ENCODE data around the gene SYT2. TPM values are rescaled to one million over a fixed set of nuclear protein-coding genes. Genes with fewer than 3 reads are reported as not detected.
"Not testable (repeated sequence)": the region's sequence is repeated elsewhere in the genome, so short reads cannot be mapped to it uniquely, and the experiment has no call there.

The SYT2 gene
- total RNA-seq, 1 experiment from 2014 or later: 0.06 TPM

DNA sequence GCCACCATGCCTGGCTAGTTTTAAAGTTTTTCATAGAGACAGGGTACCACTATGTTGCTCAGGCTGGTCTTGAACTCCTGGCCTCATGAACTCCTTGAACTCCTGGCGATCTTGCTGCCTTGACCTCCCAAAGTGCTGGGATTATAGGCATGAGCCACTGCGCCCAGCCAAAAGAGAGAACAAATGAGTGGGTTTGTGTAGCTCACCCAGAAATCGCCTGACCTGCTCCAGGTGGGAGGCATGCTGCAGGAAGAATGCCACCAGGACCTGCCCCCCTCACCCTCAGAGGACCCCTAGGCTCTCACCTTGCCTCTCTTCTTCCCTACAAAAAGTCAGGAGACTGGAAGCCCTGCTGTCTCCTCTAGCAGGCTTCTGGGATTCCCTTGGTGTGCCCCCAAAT, 88.8 kb downstream of the SYT2 start:
- Histone ChIP-seq H3K27ac (no peak overlapping the region), H3K4me3 (no peak overlapping the region), H3K36me3 (no peaks in the 10 kb centered on the region), H3K4me1 (peaks cover 18% of the 10 kb centered on the region), H3K27me3 (no peaks in the 10 kb centered on the region), H3K9me3 (replicated peaks) (no peaks in the 10 kb centered on the region)
- no peak for DNase-seq

DNA sequence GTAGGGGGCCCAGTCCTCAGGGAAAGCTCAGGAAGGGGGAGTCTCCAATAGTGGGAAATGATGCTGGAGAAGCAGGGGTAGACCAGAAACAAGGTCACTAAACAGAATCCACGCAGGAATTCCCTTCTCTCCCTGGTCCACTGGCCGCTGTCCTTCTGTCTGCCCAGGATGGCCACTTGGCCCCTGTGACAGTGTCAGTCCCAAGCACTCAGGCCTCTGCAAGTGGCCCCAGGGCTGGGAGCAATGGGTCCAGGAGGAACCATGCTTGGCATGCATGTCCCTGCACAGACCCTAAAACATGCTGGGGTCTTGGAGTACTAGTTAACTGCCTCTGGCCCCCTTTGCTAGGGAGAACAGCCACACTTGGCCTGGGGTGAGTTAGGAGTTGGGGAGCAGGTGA, 90.2 kb downstream of the SYT2 start:
- H3K36me3 ChIP-seq; DNase-seq; H3K27me3 ChIP-seq; H3K27ac ChIP-seq; H3K9me3 ChIP-seq (replicated peaks); H3K4me3 ChIP-seq: not testable (repeated sequence)
- H3K4me1 ChIP-seq: peaks cover 33% of the 10 kb centered on the region

DNA sequence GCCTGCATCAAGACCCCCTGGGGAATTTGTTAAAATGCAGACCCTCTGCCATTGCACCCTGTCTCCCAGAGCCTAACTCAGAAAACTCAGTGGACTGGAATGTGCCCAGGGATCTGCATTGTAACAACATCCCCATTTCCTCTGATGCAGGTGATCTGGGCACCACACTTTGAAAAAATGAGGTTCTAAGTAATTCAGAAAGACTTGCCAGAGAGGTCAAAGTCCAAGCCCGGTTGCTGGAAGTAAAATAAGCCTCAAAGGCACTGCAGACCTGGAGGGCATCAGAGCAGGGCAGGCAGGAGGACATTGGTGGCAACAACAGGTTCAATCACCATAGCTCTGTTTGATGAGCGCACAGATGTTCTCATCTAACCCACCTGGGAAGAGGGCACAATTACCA, 90.7 kb downstream of the SYT2 start:
- no peaks in the 10 kb centered on the region for H3K9me3 ChIP-seq (replicated peaks)
- H3K4me1 ChIP-seq: peaks cover 38% of the 10 kb centered on the region
- no peaks in the 10 kb centered on the region for H3K27me3 ChIP-seq
- no peaks in the 10 kb centered on the region for H3K36me3 ChIP-seq
- no peak for DNase-seq
- no peak overlapping the region for H3K27ac ChIP-seq
- no peak overlapping the region for H3K4me3 ChIP-seq

DNA sequence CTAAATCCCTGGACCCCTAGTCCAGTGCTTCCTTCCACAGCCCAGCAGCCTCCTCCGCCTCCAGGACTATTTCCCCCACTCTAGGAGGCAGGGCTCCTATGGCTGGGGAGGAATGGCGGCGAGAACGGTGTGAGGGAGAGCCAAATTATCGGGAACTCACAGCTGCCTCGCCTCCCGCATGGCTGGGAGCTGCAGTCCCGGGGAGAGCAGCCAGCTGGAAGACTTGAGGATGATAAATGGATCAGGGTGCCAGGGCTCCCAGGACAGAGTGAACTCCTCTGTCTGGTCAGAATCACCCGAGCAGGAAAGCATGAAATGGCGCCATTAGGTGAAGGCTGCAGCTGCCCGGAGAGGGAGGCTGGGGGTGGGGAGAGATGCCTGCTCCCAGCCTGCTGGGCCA, 91.2 kb downstream of the SYT2 start:
- DNase-seq: peak; percentile 29 to 33
- Histone ChIP-seq H3K4me1 (peaks cover 40% of the 10 kb centered on the region), H3K4me3 (peak overlapping the region; percentile 37), H3K27ac (peak overlapping the region; percentile 30)
- not testable (repeated sequence) for H3K9me3 ChIP-seq (replicated peaks); H3K27me3 ChIP-seq; H3K36me3 ChIP-seq

DNA sequence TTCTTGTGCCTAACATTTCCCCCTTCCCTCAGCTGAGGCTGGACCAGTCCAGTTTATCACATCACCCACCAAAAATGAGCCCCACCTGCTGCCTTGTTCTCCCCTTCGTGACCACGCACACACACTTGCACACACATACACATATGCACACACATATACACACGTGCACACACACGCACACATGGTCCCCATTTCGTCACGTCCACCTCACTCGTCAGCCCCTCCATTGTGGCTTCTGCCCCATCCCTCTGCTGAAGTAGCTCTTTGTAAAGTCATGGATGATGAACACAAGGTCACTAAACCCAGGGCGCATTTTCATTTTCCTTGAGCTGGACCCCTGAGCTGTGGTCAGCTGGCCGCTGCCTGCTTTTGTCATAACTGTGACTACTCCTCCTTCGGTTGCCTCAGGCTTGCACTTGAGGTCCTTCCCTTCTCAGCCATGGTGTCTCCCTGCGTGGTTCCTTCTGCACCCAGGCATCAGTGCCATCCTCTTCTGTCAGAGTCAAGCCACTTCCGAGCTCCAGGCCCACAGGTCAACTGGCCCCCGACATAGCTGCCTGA, 93.8 kb downstream of the SYT2 start:
- peak overlapping the region; percentile 65; the same call in 1 of the 2 replicates for H3K27ac ChIP-seq
- no peaks in the 10 kb centered on the region; the same call in 1 of the 2 replicates for H3K9me3 ChIP-seq (replicated peaks)
- H3K4me1 ChIP-seq: peaks cover 31% of the 10 kb centered on the region
- H3K4me3 ChIP-seq: no peak overlapping the region; the same call in 1 of the 2 replicates
- no peaks in the 10 kb centered on the region for H3K36me3 ChIP-seq
- DNase-seq: no peak
- no peaks in the 10 kb centered on the region for H3K27me3 ChIP-seq

DNA sequence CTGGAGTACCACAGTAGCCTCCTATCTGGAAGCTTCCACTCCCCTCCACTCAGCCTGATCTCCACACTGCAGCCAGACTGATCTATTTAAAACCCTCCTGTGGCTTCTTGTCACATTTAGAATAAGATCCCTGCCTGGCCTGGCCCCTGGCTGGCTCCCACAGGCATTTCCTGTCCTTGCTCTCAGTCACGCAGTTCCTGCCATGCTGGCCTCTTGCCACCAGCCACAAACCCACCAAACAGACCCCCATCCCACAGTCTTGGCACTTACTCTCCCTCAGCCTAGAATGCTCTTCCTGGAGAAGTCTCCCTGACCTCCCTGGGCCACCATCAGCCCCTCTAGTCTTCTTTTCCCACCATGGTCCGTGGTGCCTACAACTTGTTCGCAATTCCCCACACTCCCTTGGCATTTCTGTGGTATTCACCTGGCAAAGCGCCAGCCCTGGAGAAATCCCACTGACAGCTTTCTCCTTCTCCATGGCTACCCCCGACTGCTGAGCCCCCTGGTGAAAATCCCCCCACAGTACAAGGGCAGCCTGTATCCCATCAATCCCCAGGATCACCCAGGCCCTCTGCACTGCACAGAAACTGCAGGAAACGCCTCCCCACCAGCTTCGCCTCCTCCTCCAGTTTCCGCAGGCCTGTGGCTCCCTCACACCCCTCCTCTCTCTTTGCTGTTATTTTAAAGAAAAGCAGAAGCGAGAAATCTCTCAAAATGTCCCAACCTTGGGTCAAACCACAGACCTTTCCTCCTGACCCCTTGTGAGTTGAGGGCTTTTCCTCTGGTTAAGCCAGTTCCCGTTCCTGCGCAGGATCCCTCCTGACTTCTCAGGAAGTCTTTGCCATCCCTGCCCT, 94.5 kb downstream of the SYT2 start:
- no peaks in the 10 kb centered on the region; the same call in 1 of the 2 replicates for H3K9me3 ChIP-seq (replicated peaks)
- peak; percentile 88 to 90 for DNase-seq
- H3K4me3 ChIP-seq: peak overlapping the region; percentile 13
- peak overlapping the region; percentile 65 for H3K27ac ChIP-seq
- H3K36me3 ChIP-seq: no peaks in the 10 kb centered on the region
- no peaks in the 10 kb centered on the region for H3K27me3 ChIP-seq
- peaks cover 31% of the 10 kb centered on the region for H3K4me1 ChIP-seq

DNA sequence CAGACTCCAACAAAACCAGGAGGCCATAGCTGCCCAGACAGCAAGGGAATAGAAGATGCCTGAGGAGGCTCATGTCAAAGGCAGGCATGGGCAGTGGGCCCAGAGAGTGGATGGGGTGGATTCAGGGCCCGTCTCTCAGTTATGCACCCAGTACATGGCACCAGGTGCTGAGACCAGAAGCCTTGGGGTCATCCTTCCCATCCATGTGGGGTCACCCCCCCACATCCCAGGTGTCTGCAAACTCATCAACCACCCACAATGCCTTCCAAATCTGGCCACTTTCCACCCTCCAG, 95.1 kb downstream of the SYT2 start:
- H3K36me3 ChIP-seq; H3K9me3 ChIP-seq (replicated peaks); H3K27me3 ChIP-seq; DNase-seq; H3K4me3 ChIP-seq: not testable (repeated sequence)
- Histone ChIP-seq H3K27ac (peak overlapping the region; percentile 65), H3K4me1 (peaks cover 31% of the 10 kb centered on the region)

DNA sequence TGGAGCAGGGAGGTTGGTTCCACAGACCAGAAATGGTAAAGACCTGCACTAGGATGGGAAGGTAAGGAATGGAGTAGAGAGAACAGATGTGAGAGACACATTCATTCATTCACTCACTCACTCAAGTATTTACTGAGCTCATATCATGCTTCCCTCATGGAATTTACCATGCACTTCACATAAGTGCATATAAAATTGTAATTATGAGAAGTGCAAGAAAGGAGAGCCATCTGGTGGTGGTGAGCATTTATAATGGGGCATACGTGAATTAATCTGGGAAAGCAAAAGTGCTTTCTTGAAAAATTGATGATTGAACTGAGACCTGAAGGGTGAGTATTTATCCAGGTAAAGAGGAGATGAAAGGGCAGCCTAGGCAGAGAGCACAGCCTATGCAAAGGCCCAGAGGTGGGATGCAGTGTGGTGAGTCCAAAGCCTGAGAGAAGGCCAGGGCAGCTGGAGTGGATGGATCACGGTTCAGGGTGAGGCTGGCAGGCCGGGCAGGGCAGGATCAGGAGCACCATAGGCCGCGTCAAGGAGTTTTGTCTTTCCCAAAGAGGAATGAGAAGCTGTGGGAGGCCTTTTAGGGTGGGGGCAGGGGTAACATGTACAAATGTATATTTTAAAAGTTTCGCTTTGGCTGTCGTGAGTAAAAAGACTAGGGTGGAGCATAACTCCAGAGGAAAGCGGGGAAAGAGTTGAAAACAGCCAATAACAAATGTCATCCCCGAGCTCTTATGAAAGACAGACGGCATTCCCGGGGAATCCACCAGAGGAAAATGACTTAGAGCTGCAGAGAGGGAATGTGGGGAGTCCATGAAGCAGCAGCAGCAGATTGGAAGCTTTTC, 95.7 kb downstream of the SYT2 start:
- not testable (repeated sequence) for H3K36me3 ChIP-seq; H3K27me3 ChIP-seq; H3K9me3 ChIP-seq (replicated peaks); H3K4me3 ChIP-seq; DNase-seq
- peaks cover 31% of the 10 kb centered on the region for H3K4me1 ChIP-seq
- H3K27ac ChIP-seq: peak overlapping the region; percentile 65; the same call in 1 of the 2 replicates

DNA sequence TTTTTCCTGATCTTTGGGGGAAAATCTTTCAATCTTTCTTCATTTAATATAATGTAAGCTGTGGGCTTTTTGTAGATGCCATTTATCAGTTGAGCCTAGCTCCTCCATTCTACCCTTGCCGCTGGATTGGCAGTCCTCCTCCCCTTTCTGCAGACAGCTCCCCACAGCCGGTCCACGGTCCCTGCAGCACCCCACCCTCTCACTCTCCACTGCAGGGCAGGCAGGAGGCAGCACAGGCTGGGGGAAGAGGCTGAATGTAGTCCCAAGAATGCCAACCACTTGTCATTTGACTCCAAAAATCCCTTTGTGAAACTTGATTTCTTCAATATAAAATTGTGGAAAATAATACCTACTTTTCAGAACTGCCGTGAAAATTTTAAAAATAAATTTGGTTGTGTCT, 96.7 kb downstream of the SYT2 start:
- Histone ChIP-seq H3K27ac (no peak overlapping the region), H3K9me3 (replicated peaks) (peaks cover 5% of the 10 kb centered on the region; the same call in 1 of the 2 replicates), H3K27me3 (no peaks in the 10 kb centered on the region), H3K36me3 (no peaks in the 10 kb centered on the region), H3K4me3 (no peak overlapping the region), H3K4me1 (peaks cover 26% of the 10 kb centered on the region)
- no peak for DNase-seq

DNA sequence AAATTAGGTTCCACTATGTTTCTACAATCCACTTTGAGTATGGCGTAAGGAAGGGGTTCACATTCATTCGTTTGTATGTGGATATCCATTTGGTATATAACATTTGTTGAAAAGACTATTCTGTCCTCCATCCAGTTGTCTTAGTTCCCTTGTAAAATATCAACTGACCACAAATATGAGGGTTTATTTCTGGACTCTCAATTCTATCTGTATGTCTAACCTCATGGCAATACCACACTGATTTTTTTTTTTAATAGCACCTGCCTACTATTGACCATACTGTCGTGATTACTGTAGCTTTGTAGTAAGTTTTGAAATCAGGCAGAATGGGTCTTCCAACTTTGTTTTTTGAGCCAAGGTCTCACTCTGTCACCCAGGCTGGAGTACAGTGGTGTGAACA, 98.2 kb downstream of the SYT2 start:
- H3K4me3 ChIP-seq; DNase-seq; H3K36me3 ChIP-seq; H3K27ac ChIP-seq; H3K9me3 ChIP-seq (replicated peaks); H3K27me3 ChIP-seq: not testable (repeated sequence)
- peaks cover 24% of the 10 kb centered on the region for H3K4me1 ChIP-seq

DNA sequence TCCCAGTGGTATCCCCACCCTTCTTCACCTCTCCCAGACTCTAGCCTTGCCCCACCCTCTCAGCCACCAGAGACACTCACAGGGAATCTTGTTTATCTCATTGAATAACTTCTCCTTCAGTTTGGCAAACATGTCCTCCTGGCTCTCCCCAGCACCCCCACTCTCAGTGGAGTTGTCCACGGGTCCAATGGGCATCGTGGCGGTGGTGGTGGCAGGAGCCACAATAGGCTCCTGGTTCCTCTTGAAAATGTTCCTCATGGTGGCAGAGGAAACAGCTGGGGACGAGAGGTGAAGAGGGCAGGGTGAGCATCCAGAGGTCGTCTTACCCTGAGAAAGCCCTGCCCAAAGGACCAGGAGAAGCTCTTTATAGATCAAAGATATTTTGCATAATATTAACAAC, 104.7 kb downstream of the SYT2 start:
- no peak overlapping the region for H3K27ac ChIP-seq

DNA sequence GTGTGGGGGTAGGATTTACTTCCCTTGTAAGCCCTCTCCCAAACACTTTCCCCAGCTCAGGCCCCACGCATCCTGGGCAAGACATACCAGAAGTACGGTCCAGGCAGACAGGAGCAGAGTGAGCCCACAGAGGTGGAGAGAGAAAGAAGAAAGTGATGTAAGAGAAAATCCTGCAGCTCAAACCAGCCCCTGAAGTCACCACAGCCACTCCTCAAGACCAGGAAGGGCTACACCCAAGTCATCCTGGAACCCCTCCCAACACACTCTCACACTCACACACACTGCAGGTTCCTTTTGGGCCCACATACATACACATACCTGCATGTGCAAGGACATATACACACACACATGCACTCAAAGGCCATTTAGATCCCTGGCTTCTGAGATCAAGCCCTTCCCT, 106.8 kb downstream of the SYT2 start:
- no peaks in the 10 kb centered on the region for H3K36me3 ChIP-seq
- H3K27me3 ChIP-seq: no peaks in the 10 kb centered on the region
- H3K4me3 ChIP-seq: no peak overlapping the region
- no peak for DNase-seq
- no peak overlapping the region for H3K27ac ChIP-seq
- H3K9me3 ChIP-seq (replicated peaks): no peaks in the 10 kb centered on the region
- peaks cover 3% of the 10 kb centered on the region; the same call in 1 of the 2 replicates for H3K4me1 ChIP-seq

More for the DNA sequence above, 104.7 kb downstream of the SYT2 start:
- no peaks in the 10 kb centered on the region for H3K36me3 ChIP-seq
- DNase-seq: no peak
- H3K9me3 ChIP-seq (replicated peaks): 0 out of 2 replicates have a peak, but pooled peaks cover 5% of the 10 kb centered on the region
- H3K4me3 ChIP-seq: no peak overlapping the region
- H3K27me3 ChIP-seq: no peaks in the 10 kb centered on the region
- H3K4me1 ChIP-seq: no peaks in the 10 kb centered on the region

DNA sequence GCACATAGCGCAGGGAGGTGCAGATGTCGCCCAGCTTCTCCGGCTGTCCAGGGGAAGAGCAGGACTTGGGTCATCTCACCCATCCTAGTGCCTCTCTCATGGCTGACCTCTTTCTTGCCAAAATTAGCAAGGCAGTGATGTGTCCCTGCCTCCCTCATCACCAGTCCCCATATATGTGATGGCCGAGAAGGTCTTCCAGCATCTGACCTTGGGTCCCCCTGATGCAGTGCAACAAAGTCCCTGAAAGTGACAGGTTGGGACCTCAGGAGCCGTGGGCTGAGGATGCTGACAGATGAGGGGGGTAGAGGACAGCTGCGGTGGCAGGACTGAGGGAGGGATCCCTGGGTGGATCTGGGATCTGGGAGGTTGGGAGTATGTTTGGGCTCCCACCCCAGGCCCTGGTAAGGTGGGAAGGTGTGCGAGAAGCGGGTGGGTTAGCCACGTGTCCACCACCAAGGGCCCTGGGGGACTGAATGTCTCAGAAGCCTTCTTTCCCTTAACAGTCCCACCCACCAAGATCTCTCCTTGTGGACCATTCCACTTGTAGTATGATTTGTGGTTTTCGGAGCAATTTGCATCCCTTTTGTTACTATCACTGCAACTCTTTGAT, 109.7 kb downstream of the SYT2 start:
- no peaks in the 10 kb centered on the region for H3K36me3 ChIP-seq
- DNase-seq: no peak
- no peak overlapping the region for H3K4me3 ChIP-seq
- H3K4me1 ChIP-seq: peaks cover 3% of the 10 kb centered on the region; the same call in 1 of the 2 replicates
- H3K27ac ChIP-seq: no peak overlapping the region
- no peaks in the 10 kb centered on the region for H3K9me3 ChIP-seq (replicated peaks)
- H3K27me3 ChIP-seq: no peaks in the 10 kb centered on the region

DNA sequence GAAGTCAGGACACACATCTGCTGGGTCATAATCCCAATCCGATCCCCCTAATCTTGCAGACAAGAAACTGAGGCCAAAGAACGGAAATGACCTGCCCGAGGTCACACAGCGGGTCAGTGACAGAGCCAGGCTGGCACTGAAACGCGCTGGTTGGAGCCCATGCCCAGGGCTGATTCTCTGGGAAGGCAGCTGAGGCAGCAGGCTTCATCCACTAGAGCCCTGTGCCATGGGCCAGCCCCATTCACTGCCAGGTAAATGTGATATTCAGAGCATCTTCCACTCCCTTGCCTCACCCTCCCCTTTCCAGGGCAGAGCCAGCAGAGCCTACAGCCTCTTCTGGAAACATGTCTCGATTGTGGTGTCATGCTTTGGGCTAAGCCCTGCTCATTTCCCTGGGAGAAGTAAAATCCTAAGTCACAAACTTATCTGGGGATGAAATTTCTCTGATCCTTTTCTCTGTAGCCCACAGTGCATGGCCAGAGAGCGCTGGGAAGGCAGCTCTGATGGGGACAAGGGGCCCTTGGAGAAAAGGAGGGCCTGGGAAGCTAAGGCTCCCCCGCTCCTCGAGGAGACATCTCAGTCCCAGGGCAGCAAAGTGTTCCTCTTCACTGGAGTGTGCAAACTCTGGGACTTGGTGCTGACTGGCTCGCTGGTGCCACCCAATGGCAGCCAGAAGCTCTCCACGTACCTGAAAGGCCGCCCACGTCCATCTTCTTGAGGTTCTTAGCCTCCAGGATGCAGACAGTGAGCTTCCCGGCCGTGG, 110.4 kb downstream of the SYT2 start:
- H3K4me1 ChIP-seq: peaks cover 3% of the 10 kb centered on the region; the same call in 1 of the 2 replicates
- no peak overlapping the region for H3K4me3 ChIP-seq
- H3K27ac ChIP-seq: no peak overlapping the region
- no peaks in the 10 kb centered on the region for H3K36me3 ChIP-seq
- no peaks in the 10 kb centered on the region for H3K27me3 ChIP-seq
- DNase-seq: peak; percentile 82 to 91
- H3K9me3 ChIP-seq (replicated peaks): no peaks in the 10 kb centered on the region
